HEK293 (cell line): ENCODE data around the gene FZR1.

ENCODE experiments used
- KLF16 ChIP-seq: fragments of 450-650 bp; formaldehyde crosslinking; IDR thresholded peaks from 2 replicates; pipeline ENCODE4 v1.5.1; 2017; ENCODE audit warnings: missing biosample characterization, missing genetic modification characterization
- MYNN ChIP-seq: fragments of 450-650 bp; formaldehyde crosslinking; IDR thresholded peaks from 2 replicates; pipeline ENCODE4 v1.5.1; 2016; ENCODE audit warnings: missing biosample characterization, missing genetic modification characterization, borderline replicate concordance
- SCRT1 ChIP-seq: fragments of 450-650 bp; formaldehyde crosslinking; IDR thresholded peaks from 2 replicates; pipeline ENCODE4 v1.5.1; 2016; ENCODE audit warnings: missing biosample characterization, missing genetic modification characterization, borderline replicate concordance
- YY1 ChIP-seq: fragments of 450-650 bp; formaldehyde crosslinking; IDR thresholded peaks from 2 replicates; pipeline ENCODE4 v1.5.1; 2018; ENCODE audit warnings: missing biosample characterization, missing genetic modification characterization
- ZFP41 ChIP-seq: fragments of 450-650 bp; formaldehyde crosslinking; IDR thresholded peaks from 2 replicates; pipeline ENCODE4 v1.5.1; 2016; ENCODE audit warnings: missing biosample characterization, missing genetic modification characterization, borderline replicate concordance
- ZNF146 ChIP-seq: fragments of 450-650 bp; formaldehyde crosslinking; IDR thresholded peaks from 2 replicates; pipeline ENCODE4 v1.5.1; 2016; ENCODE audit warnings: missing biosample characterization, missing genetic modification characterization
- ZNF274 ChIP-seq, 2 experiments: fragments of 200-500 bp in 1 of 2; fragments of 450-650 bp in 1 of 2; sonication (Bioruptor generic) in 1 of 2; formaldehyde crosslinking in 1 of 2; IDR thresholded peaks; 2 replicates each; pipeline versions ENCODE4 v1.5.1 to v1.6.1; 2014 to 2016; ENCODE audit warnings: borderline replicate concordance in 1 of 2, inconsistent platforms in 1 of 2, low read length in 1 of 2, missing biosample characterization in 1 of 2, missing genetic modification characterization in 1 of 2
- ZNF426 ChIP-seq: fragments of 450-650 bp; formaldehyde crosslinking; IDR thresholded peaks from 2 replicates; pipeline ENCODE4 v1.5.1; 2017; ENCODE audit warnings: missing biosample characterization, missing genetic modification characterization, mild to moderate bottlenecking, inconsistent platforms, moderate library complexity
- ZNF830 ChIP-seq: fragments of 450-650 bp; IDR thresholded peaks from 2 replicates; pipeline ENCODE4 v1.5.0; 2018; ENCODE audit warnings: missing biosample characterization, missing genetic modification characterization, low read depth, mild to moderate bottlenecking, moderate library complexity
- TF ChIP-seq, protein P1 (sequence below): sonication (generic); formaldehyde crosslinking; IDR thresholded peaks from 2 replicates; pipeline ENCODE4 v1.8.1; 2022; ENCODE audit warnings: mild to moderate bottlenecking, moderate library complexity, missing genetic modification reagents
- TF ChIP-seq, protein P2 (sequence below): fragments of 450-650 bp; formaldehyde crosslinking; IDR thresholded peaks from 2 replicates; pipeline ENCODE4 v1.5.1; 2016; ENCODE audit warnings: missing biosample characterization, missing genetic modification characterization
- TF ChIP-seq, protein P3 (sequence below): fragments of 450-650 bp; formaldehyde crosslinking; IDR thresholded peaks from 2 replicates; pipeline ENCODE4 v1.5.1; 2016; ENCODE audit warnings: missing biosample characterization, missing genetic modification characterization

DNA sequence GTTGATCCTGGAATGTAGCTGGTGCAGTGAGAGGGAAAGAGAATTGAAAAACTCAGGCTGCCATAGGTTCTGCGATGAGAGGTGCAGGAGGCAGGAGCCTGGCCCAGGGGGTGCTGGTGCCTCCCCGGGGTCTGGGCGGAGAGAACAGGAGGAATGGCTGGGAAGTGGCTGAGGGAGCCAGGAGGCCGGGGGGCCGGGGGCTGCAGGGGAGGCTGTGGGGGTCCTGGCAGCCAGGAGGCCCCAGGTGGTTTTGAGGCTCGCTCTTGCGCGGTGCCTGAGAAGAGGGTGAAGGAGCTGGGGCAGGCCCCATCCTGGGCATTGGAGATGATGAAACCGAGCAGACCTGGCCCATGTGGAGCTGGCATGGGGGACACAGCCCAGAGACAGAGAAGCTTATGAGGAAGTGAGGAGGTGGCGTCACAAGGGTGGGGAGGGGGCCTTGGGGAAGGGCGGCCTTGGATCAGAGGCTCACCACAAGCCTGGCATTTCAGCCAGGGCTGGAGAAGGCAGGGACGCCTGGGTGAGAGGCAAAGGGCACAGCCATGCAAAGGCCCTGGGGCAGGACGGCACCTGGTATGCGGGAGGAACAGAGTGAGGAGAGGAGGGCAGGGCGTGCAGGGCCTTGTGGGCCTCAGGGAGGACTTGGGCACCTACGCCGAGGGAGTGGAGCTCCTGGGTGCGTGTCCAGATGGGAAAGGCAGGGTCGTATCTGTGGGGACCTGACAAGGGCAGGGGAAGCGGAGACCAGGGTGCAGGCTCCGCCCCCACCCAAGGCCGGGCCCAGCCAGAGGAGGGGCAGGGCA, 31.5 kb downstream of the FZR1 start:
- TF ChIP-seq, protein P1, sequence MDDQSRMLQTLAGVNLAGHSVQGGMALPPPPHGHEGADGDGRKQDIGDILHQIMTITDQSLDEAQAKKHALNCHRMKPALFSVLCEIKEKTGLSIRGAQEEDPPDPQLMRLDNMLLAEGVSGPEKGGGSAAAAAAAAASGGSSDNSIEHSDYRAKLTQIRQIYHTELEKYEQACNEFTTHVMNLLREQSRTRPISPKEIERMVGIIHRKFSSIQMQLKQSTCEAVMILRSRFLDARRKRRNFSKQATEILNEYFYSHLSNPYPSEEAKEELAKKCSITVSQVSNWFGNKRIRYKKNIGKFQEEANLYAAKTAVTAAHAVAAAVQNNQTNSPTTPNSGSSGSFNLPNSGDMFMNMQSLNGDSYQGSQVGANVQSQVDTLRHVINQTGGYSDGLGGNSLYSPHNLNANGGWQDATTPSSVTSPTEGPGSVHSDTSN (CRISPR knock-in tag): no peak
- no peak for TF ChIP-seq ZFP41 (tag by site-specific recombination)
- TF ChIP-seq, protein P2, sequence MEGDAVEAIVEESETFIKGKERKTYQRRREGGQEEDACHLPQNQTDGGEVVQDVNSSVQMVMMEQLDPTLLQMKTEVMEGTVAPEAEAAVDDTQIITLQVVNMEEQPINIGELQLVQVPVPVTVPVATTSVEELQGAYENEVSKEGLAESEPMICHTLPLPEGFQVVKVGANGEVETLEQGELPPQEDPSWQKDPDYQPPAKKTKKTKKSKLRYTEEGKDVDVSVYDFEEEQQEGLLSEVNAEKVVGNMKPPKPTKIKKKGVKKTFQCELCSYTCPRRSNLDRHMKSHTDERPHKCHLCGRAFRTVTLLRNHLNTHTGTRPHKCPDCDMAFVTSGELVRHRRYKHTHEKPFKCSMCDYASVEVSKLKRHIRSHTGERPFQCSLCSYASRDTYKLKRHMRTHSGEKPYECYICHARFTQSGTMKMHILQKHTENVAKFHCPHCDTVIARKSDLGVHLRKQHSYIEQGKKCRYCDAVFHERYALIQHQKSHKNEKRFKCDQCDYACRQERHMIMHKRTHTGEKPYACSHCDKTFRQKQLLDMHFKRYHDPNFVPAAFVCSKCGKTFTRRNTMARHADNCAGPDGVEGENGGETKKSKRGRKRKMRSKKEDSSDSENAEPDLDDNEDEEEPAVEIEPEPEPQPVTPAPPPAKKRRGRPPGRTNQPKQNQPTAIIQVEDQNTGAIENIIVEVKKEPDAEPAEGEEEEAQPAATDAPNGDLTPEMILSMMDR (tag by site-specific recombination): no peak
- TF ChIP-seq ZNF426 (tag by site-specific recombination): no peak
- no peak for TF ChIP-seq ZNF830 (tag by site-specific recombination)
- no peak for TF ChIP-seq YY1 (tag by site-specific recombination)
- TF ChIP-seq ZNF146 (tag by site-specific recombination): no peak
- TF ChIP-seq ZNF274 (IDR thresholded peaks at IDR 0.05; ENCODE audit: low read length): no peak
- no peak for TF ChIP-seq ZNF274 (tag by site-specific recombination; IDR thresholded peaks at IDR 0.05; ENCODE audit: borderline replicate concordance)
- TF ChIP-seq, protein P3, sequence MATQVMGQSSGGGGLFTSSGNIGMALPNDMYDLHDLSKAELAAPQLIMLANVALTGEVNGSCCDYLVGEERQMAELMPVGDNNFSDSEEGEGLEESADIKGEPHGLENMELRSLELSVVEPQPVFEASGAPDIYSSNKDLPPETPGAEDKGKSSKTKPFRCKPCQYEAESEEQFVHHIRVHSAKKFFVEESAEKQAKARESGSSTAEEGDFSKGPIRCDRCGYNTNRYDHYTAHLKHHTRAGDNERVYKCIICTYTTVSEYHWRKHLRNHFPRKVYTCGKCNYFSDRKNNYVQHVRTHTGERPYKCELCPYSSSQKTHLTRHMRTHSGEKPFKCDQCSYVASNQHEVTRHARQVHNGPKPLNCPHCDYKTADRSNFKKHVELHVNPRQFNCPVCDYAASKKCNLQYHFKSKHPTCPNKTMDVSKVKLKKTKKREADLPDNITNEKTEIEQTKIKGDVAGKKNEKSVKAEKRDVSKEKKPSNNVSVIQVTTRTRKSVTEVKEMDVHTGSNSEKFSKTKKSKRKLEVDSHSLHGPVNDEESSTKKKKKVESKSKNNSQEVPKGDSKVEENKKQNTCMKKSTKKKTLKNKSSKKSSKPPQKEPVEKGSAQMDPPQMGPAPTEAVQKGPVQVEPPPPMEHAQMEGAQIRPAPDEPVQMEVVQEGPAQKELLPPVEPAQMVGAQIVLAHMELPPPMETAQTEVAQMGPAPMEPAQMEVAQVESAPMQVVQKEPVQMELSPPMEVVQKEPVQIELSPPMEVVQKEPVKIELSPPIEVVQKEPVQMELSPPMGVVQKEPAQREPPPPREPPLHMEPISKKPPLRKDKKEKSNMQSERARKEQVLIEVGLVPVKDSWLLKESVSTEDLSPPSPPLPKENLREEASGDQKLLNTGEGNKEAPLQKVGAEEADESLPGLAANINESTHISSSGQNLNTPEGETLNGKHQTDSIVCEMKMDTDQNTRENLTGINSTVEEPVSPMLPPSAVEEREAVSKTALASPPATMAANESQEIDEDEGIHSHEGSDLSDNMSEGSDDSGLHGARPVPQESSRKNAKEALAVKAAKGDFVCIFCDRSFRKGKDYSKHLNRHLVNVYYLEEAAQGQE: no peak
- no peak for TF ChIP-seq MYNN (tag by site-specific recombination)
- TF ChIP-seq SCRT1 (tag by site-specific recombination): no peak
- TF ChIP-seq KLF16 (tag by site-specific recombination): no peak
